Activated CD4-positive, alpha-beta T cell treated with anti-CD3 and anti-CD28 coated beads, Interleukin-2, amount 50 U/mL, for 16 hours (primary cell): ENCODE measurements around the gene PRKCA.
A peak's percentile ranks its signal among the peaks of the same experiment; 100 is the strongest.

Source experiments
- DNase-seq: peaks from one replicate; pipeline ENCODE4 v3.0.0-alpha.2; 2020

Gene PRKCA

DNA sequence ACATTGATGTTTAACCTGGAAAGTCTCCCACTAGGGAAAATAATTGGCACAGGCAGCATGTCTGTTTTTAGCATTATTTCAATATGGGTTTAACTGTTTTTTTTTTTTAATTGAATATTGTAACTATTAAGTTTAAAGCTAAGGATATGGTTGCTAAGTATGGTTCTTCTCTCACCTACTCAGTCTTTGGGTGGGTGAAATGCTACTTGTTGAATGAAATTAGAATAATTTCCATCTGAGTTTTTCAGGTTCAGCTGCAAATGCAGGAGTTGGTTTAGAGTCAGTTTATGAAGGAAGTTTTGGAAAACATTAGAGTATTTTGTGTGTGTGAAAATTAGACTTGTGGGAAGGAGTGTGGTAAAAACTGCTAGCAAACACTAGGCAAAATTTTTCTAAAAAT is 93.5 kb downstream of the PRKCA start:
- no peak for DNase-seq

DNA sequence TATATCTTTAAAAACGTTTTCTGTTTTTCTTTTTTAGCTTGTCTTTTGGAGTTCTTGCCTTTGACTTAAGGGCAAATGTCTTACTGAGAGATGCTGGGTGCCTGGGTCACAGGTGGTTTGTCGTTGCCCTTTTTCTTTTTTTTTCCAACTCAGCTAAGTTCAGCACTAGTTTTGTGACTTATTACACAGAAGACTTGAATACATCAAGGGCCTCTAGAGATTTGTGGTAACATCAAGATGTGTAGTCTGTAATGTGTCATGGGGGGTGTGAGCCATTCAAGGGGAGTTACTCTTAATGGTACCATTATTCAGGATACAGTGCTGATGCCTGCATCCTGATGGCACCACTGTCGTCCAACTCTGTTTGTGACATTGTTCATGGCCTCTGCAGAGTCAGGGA is 95.1 kb downstream of the PRKCA start:
- DNase-seq = no peak

DNA sequence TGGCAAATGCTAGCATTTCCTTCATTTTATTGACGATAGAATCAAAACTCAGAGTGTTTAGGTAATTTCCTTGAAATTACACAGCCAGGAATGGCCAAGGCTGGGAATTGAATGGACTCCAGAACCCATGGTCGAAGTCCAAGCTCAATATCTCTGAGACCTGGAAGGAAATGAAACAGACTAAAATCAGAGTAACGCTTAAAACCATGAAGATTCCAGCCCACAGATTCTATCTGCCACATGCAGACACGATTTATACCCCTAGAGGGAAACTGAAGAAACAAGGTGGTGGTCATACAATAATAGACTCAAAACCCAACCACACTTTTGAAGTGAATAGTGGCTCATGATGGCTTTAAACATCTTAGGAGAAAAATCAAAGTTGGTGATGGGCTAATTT is 95.6 kb downstream of the PRKCA start:
- DNase-seq = no peak

DNA sequence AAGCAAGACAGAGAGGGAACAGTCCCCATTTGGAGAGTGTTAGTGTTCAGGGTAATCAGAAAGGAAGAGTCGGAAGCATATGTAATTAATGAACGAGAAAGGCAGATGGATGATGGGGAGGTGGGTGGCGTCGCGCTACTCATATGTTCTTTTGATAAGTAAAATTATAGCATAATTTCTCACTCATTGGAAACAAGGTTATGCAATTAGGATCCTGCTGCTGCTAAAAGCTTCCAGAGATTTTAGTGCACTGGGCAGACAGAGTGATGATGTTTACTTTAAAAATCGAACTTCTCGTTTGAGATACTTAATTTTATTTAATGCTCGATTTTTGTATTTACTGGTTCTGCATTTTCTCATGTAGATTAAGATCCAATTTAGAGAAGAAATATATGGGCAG is 96.2 kb downstream of the PRKCA start:
- DNase-seq = no peak

DNA sequence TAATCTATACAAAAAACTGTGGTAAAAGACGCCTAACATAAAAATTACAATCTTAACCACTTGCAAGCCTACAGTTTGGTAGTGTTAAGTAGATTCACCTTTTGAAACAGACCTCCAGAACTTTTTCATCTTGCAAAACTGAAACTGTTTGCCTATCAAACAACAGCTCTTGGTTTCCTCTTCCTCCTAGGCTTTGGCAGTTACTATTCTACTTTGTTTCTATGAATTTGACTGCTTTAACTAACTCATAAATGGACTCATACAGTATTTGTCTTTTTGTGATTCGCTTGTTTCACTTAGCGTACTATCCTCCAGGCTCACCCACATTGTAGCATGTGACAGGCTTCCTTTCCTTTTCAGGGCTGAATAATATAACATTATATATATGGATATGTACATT is 97.0 kb downstream of the PRKCA start:
- peak; percentile 72 for DNase-seq

DNA sequence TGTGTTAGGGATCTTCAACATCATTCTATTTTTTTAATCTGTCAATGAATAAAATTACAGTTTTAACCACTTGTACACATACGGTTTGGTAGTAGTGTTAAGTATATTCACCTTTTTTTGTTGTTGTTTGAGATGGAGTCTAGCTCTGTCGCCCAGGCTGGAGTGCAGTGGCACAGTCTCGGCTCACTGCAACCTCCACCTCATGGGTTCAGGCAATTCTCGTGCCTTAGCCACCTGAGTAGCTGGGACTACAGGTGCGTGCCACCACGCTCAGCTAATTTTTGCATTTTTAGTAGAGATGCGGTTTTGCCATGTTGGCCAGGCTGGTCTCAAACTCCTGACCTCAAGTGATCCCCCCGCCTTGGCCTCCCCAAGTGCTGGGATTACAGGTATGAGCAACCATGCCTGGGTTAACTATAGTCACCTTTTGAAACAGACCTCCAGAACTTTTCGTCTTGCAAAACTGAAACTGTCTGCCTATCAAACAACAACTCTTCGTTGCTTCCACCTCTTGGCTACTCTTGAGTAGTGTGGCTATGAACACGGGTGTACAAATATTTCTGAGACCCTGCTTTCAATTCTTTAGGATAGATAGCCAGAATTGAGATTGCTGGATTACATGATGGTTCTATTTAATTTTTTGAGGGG is 97.8 kb downstream of the PRKCA start:
- peak; percentile 44 for DNase-seq

DNA sequence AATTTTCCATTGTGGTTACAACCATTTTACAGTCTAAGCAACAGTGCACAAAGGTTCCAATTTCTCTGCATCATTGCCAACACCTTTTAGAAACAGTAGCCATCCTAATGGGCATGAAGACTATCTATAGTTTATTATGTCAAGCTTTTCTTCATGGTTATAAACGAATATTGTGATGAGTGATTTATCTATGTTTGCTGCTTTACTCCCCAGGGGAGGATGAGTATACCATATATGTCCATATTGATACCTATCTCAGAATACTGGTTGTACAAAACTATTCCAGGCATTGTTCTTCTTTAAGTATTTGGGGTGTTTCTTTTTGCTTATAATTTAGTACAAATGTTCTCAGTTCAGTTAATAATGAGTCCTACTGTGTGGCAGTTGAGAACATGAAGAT is 98.3 kb downstream of the PRKCA start:
- no peak for DNase-seq

DNA sequence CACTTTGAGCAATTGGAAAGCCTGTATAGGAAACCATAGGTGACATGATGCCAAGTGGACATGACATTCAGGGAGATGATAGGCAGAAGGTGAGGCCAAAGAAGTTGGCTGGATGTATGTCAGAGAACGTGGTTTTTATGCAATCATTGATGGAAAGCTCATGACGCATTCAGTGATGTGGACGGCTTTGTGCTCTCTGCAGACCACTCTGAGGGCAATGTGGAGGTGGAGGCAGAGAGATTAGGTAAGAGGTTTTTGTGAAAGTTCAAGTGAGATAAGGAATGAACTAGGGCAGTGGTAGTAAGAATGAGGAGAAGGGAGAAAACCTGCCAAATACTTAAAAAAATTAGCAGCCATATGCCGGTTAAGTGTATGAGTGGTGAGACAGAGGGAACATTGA is 99.0 kb downstream of the PRKCA start:
- no peak for DNase-seq

DNA sequence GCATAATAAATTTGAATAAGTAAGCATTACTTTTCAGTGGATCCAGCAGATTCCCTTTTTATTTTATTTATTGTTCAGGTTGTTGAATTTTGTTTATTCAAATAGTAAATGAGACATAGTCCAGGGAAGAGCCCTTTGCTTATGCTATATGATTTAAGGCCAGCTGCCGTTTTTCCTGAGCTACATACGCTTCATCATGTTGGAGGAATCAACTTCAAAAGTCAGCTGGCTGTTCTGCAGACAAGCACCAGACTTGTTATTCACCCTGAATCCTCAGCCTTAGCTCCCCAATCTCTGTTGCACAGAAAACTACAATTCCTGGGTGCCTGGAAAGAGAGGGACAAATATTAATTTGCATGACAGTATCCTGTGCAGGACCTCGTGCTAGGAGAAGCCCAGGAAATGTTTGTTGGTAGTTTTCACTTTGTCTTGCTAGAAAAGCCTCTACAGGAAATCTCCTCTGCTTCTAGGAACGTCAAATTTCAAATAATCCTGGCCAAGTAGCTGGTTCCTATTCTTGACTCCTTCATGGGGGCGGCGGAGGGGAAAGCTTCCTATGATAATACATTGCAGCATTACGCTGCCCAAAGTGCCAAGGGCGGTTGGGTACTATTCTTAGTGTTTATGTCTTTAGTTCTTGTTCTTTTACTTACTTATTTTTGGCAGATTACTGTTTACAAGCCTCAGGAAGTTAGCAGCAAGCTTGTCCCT is 101.6 kb downstream of the PRKCA start:
- DNase-seq = no peak

DNA sequence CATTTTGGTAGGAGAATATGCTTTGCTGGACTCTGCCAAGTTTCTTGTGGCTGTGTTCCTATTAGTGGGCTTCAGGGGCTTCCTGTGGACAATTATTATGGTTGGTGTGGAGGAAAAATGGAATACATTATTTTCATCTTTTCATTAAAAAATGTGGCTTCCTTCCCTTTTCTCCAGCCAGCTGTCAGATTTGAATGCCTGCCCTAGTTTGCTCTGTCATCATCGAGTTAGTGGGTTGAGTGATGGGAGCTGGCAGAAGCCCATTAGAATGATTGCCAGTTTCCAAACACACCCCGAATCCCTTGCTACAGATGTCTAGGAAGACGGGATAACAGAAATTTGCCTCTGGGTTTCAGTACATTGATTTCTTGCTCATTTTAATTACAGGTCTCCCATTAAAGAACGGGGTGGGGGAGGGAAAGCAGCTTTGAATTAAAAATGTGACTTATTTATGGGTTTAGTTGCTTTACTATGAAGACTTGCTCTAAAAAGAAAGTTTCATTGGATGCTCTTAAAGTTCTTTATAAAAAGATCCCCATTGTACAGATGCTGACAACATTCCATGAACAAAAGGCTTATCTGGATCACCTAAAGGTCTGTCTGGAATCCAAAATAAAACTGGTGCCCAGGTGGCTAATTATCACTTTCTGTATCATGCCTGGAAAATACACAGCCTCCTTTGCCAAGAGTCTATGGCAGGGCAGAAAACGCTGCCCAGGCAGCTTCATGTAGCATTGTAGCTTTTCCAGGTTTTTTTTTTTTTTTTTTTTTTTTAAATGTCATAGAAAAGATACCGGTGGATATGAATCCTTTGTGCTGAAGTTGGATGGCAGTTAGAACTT is 103.6 kb downstream of the PRKCA start:
- no peak for DNase-seq

DNA sequence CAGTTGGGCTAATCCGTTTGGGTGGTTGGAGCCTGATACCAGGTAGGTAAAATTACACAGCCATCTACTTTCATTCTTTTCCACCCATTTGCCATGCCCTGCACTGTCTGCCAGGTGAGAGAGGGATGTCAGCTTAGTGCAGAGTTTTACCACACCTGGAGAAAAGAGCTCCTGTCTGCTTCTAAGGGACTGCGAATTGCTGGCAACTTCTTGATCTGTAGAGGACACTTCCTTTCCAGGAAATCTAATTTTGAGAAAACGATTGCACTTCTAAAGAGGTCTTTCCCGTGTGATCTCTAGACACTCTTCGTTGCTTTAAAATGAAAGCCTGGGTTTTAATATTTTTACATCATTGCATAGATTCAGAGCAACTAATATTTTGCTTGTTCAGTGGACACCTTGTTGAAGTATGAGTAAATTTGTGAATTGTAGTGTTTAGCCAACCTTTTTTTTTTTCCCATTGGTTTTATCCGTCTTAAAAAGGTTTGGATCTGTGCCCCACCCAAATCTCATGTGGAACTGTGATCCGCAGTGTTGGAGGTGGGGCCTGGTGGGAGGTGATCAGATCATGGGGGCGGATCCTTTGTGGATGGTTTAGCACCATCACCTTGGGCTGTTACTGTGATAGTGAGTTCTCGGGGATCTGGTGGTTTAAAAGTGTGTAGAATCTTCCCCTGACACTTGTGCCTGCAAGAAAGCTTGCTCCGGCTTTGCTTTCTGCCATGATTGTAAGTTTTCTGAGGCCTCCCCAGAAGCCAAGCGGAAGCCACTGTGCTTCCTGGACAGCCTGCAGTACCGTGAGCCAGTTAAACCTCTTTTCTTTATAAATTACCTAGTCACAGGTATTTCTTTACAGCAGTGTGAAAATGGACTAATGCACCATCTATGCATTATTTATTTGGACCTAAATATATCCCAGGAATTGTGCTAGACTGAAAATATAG is 104.6 kb downstream of the PRKCA start:
- DNase-seq = peak; percentile 37

DNA sequence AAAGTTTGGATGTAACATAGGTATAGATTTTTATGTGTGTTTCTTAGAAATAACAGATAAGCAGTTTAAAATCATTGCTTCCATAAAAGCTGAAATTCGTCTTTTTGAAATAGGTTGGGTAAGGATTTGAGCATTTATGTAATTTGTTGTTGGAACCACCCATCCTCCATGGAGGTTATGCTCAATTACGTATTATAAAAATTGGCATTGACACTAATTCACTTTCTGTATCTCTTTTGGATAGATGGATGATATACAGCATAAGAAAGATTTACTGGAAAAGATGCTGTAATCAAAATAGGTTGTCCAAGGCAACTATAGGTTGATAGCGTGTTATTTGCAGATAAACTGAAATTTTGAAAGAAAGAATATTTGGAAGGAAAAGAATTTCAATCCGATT is 105.5 kb downstream of the PRKCA start:
- no peak for DNase-seq

DNA sequence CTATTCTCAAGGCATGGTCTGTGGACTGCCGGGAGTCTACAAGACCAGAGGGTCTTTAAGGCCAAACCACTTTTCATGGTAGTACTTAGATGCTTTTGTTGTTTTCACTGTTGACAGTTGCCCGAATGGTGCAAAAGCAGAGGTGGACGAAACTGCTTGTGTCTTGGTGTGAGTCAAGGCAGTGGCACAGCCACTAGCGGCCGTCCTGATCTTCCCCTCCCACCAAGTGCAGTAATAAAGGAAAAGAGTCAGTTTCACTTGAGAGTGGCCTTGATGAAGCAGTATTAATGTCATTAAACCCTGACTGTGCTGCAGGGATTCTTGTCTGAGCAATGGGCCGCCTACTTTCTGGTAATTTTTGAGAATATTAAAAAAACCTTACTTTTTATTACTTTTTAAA is 109.1 kb downstream of the PRKCA start:
- DNase-seq = peak; percentile 41

DNA sequence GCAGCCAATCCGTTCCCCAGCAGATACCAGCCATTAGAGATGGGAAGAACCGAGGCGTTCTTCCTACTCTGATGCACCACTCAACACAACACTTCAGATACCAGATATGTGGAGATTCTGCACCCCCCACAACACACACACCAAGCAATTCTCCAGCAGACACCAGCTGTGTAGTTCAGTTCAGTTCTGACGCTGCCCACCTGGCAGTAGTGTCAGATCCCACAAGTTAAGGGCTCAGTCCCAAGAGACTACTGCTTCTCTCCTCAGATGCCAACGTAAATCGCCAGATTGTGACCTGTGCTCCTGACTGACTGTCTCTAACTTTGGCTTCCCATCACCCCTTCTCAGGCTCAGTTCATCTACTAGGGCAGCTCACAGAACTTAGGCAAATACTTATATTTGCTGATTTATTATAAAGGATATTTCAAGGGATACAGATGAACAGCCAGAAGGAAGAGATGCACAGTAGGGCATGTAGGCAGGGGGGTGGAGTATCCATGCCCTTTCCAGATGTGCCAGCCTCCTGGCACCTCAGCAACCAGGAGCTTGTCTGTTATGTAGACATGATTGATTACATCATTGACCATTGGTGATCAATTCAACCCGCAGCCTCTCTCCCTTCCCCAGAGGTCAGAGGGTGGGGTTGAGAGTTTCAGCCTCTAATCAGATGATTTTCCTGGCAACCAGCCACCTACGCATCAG is 110.6 kb downstream of the PRKCA start:
- no peak for DNase-seq

DNA sequence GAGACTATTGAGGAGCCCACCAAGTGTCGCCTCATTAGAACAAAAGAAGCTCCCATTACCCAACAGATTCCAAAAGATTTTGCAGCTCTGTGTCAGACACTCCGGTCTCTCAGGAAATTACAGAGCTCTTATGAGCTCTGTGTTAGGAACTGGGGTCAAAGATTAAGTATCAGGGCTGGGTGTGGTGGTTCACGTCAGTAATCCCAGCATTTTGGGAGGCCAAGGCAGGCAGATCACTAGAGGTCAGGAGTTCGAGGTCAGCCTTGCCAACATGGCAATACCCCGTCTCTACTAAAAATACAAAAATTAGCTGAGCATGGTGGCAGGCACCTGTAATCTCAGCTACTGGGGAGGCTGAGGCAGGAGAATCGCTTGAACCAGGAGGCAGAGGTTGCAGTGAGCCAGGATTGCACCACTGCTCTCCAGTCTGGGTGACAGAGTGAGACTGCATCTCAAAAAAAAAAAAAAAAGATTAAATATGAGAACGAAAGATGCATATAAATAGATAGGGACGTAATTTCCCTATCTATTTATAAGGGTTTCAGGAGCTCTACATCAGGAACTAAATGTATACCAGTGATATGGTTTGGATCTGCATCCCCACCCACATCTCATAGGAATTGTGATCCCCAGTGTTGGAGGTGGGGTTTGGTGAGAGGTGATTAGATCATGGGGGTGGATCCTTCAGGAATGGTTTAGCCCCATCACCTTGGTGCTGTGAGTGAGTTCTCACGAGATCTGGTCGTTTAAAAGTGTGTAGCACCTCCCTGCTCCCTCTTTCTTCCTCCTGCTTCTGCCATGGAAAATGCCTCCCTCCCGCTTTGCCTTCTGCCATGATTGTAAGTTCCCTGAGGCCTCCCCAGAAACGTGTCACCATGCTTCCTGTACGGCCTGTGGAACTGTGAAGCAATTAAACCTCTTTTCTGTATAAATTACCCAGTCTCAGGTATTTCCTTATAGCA is 111.4 kb downstream of the PRKCA start:
- DNase-seq = no peak

DNA sequence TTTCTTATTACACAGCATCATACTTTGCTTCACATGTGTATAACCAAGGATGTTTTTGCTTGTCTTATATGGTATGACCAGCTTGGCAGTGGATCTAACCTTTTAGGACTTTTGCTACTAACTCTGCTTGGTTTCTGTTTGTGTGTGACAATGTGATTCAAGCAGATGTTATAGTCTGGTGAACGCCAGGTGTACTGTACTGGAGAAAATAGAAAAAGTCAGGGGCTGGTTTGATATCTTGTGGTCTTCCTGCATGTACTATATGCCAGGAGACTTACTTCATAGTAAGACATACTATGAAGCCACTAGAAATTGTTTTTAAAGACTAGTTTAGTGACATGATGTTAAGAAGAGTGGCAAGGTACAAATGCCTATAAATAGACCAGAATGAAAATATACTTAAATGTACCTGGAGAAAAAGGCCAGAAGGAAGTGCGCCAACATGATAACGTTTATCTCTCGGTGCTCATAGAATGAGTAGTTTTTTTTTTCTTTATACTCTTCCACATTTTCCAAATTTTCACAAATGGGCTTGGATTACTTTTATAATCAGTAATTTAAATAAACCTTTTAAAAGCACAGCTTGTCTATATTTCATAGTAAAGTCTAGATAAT is 112.3 kb downstream of the PRKCA start:
- no peak for DNase-seq

DNA sequence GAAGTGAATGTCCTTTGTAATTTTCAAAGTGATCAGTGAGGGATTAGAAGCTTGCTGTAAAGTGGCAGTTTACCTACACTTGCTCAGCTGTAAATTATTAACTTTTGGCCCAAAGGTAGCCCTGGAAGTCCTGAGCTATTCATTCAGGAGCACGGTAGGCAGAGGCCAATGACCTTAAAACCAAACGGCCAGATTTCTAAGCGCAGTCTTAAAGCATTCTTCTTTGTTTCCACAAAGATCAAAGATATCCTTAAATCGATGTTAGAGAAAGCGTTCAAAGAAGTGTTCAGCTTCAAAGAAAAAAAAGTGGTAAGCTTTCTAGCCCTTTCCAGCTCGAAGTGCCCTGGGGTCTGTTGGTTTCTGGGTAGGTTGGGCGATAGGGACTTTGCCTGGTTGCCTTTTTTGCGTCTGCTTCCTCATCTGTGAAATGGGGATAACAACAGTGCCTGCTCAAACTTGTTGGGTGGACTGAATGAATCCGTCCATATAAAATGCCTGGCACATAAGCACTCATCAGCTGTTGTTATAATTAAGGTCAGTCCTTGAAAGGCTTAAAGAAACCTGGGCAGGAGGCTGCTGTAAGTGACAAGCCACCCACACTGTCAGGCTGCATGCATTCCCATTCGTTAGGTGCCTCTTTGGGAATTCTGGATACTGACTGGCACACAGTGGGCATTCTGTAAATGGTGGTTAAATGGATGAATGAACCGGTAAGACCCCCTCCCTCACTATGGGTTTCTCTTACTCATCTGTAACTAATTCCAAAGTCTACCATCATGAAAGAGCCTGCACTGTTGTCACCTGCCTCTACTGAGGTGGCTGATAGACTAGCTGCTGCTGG is 113.2 kb downstream of the PRKCA start:
- no peak for DNase-seq

DNA sequence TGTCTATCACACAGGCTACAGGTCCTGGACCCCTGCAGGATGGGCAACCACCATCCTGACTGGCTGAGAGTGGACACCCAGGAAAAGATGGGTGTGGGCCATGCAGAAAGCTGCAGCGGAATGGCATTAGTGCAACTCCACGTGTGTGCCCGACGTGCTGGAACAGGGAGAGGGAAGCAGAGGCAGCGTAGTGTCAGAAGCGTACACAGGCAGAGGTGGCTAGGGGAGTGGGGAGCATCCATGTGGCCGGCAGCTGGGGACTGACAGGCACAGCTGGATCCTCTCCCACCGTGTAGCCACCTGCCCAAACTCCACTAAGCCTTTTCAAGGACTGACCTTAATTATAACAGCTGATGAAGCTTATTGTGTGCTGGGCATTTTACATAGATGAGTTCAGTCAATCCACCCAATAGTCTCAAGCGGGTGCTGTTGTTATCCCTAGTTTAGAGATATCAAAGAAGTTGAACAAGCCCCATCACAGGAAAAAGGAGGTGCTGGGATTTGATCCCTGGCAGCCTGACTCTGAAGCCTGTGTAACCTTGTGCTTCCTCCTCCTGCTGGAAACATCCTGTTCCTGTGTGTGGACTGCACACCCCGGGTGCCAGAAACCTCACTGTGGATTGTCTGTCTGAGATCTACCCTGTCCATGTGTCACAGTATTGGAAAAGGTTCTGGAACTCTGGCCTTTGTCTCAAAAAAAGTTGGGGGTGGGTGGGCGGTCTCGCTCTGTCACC is 114.0 kb downstream of the PRKCA start:
- no peak for DNase-seq

DNA sequence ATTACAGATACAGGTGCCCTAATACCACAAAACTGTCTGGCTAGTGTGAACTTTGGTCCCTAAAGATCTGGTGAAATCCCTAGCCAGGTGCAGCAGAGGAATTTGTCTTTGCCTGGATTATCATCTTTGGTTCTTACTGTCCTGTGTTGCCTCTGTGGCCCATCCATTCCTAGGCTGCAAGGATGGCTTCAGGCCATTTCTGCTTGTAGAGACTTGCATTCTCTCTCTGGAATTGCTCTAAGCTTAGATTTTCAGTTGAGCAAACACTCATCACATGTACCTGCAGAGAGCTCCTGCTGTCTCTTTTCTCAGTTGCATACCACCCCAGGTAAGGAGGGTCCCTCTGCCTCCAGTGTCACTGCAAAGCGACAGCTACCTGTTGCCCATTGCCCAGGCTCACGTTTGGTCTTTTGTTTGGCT is 114.9 kb downstream of the PRKCA start:
- no peak for DNase-seq
